Fibroblast of skin of left biceps (primary cell): ENCODE results near the gene RIPK4.
"Not testable (repeated sequence)": the region's sequence is repeated elsewhere in the genome, so short reads cannot be mapped to it uniquely, and the experiment has no call there.

Experiments used
- DNase-seq, 2 experiments: peaks; one replicate each; pipeline ENCODE4 v3.0.0-alpha.2; 2013; ENCODE audit warnings: low read depth in 2 of 2

The RIPK4 gene

GRCh38 chr21:41795726-41796125, 28.9 kb upstream of the RIPK4 start:
- DNase-seq = no peak

- no peak for DNase-seq
These were observed 27.7 kb upstream of the RIPK4 start for GRCh38 chr21:41794600-41794999.

- no peak for DNase-seq
These were observed 25.9 kb upstream of the RIPK4 start for GRCh38 chr21:41792711-41793110.

GRCh38 chr21:41786509-41786987, 19.7 kb upstream of the RIPK4 start:
- DNase-seq = peak; percentile 61 to 71

- DNase-seq = not testable (repeated sequence)
These were observed 18.4 kb upstream of the RIPK4 start for GRCh38 chr21:41785262-41785661.

- no peak for DNase-seq
These were observed 17.7 kb upstream of the RIPK4 start for GRCh38 chr21:41784456-41785102.

- DNase-seq = no peak
These were observed 16.8 kb upstream of the RIPK4 start for GRCh38 chr21:41783476-41784180.

- DNase-seq = no peak
These were observed 14.2 kb upstream of the RIPK4 start for GRCh38 chr21:41781050-41781410.

- DNase-seq = no peak
These were observed 13.6 kb upstream of the RIPK4 start for GRCh38 chr21:41780337-41781049.

- DNase-seq = no peak
These were observed 12.8 kb upstream of the RIPK4 start for GRCh38 chr21:41779659-41780058.

- DNase-seq = no peak
These were observed 12.2 kb upstream of the RIPK4 start for GRCh38 chr21:41778930-41779600.

GRCh38 chr21:41777951-41778815, 11.3 kb upstream of the RIPK4 start:
- DNase-seq = peak; percentile 62 to 67

GRCh38 chr21:41776778-41777177, 9.9 kb upstream of the RIPK4 start:
- DNase-seq = no peak

- no peak for DNase-seq
These were observed 8.3 kb upstream of the RIPK4 start for GRCh38 chr21:41775149-41775472.

GRCh38 chr21:41774467-41775148, 7.8 kb upstream of the RIPK4 start:
- DNase-seq = no peak

- DNase-seq = no peak
These were observed 5.7 kb upstream of the RIPK4 start for GRCh38 chr21:41772351-41773080.

- no peak for DNase-seq
These were observed 4.7 kb upstream of the RIPK4 start for GRCh38 chr21:41771625-41771945.

GRCh38 chr21:41770901-41771624, 4.2 kb upstream of the RIPK4 start:
- no peak for DNase-seq

GRCh38 chr21:41769933-41770332, 3.1 kb upstream of the RIPK4 start:
- no peak for DNase-seq

- no peak for DNase-seq
These were observed 2.7 kb upstream of the RIPK4 start for GRCh38 chr21:41769521-41769920.
